Measurements from ENCODE around the gene VWA5B1.

Gene VWA5B1

DNA sequence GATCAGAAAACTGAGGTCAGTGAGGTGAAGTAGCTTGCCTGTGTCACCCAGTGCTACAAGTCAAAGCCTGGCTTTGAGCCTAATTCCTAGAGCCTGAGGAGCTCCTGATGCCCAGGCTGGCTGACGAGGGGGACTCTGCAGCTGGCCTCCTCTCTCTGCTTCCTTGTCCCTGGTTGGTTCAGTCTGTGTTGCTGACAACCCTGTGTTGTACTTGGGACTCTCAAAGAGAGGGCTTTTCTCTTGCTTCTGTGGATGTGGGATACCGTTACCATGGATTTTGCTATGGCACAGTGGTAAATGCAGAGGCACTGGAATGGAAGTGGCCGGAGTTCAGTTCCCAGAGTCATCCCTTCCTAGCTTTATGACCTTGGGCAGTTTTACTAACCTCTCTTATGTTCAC lies 8.0 kb downstream of the VWA5B1 start:
- H2BK5ac ChIP-seq (ENCODE audit: low read length) = no peak overlapping the region
- H2BK15ac ChIP-seq (replicated peaks; ENCODE audit: low read depth) = no peak overlapping the region
- H3K56ac ChIP-seq (ENCODE audit: low read length) = no peak overlapping the region
- no peak overlapping the region for H3K23ac ChIP-seq (ENCODE audit: low read length)
- H3K79me1 ChIP-seq (ENCODE audit: low read length) = no peaks in the 10 kb centered on the region
- H3K4ac ChIP-seq (ENCODE audit: low read depth, low read length) = no peak overlapping the region
- H2AK5ac ChIP-seq (ENCODE audit: low read length) = no peak overlapping the region
- no peak overlapping the region for H4K5ac ChIP-seq (ENCODE audit: low read length)
- DNase-seq = no peak
- no peaks in the 10 kb centered on the region for H3K4me1 ChIP-seq (ENCODE audit: control insufficient read depth, low read depth, low read length)
- H3K9ac ChIP-seq (ENCODE audit: low read length) = no peak overlapping the region
- no peak overlapping the region for H3K4me2 ChIP-seq (ENCODE audit: low read length)
- no peak overlapping the region for H4K8ac ChIP-seq (ENCODE audit: low read depth, low read length)
- no peak overlapping the region for H3K4me3 ChIP-seq (ENCODE audit: low read length)
- no peaks in the 10 kb centered on the region for H3K36me3 ChIP-seq (ENCODE audit: control insufficient read depth, insufficient read depth, low read length)
- H2BK120ac ChIP-seq (ENCODE audit: low read depth, low read length) = no peak overlapping the region
- H3K18ac ChIP-seq (ENCODE audit: low read length) = no peak overlapping the region
- no peaks in the 10 kb centered on the region for H3K79me2 ChIP-seq (ENCODE audit: control insufficient read depth, insufficient read depth, low read length)
- no CpG with 5 or more reads among the region's 3 CpGs for WGBS (ENCODE audit: extremely low coverage, insufficient coverage, low lambda C conversion rate)
- H3K27ac ChIP-seq (ENCODE audit: low read depth, low read length) = no peak overlapping the region
- no peaks in the 10 kb centered on the region for H3K27me3 ChIP-seq (ENCODE audit: insufficient read depth, low read length, poor library complexity)

DNA sequence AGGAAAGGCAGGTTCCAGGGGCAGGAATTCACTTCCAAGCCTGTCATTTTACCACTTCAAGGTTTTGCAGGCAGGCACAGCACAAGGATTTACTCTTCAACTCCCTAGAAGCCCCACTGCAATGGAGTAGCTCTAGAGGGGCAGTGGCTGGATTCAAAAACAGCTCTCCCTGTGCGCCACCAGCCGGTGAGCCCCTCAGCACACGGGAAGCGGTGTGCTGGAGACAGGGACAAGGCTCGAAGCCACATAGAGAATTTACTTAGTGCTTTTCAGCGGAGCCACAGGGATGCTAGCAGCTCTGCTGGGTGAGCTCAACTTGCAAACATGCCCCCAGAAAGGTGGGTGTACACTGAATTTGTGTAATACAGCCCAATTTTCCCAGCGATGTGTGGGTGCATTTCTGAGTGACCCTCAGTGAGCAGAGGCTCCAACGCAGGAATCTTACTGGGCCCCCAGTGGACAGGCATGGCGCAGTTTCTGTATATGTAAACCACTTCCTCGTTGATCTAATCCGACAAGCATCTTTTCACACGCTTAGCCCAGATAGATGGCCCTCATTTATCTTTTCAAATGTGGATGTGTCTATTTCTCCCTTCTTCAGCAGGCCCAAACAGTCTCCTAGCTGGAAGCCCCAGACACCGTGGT lies 10.9 kb downstream of the VWA5B1 start:
- WGBS (ENCODE audit: extremely low coverage, insufficient coverage, low lambda C conversion rate) = no CpG with 5 or more reads among the region's 13 CpGs
- H3K27me3 ChIP-seq (ENCODE audit: insufficient read depth, low read length, poor library complexity) = no peaks in the 10 kb centered on the region
- no peak overlapping the region for H2BK5ac ChIP-seq (ENCODE audit: low read length)
- H3K4me3 ChIP-seq (ENCODE audit: low read length) = no peak overlapping the region
- H3K4me1 ChIP-seq (ENCODE audit: control insufficient read depth, low read depth, low read length) = no peaks in the 10 kb centered on the region
- no peak overlapping the region for H4K8ac ChIP-seq (ENCODE audit: low read depth, low read length)
- H3K23ac ChIP-seq (ENCODE audit: low read length) = no peak overlapping the region
- no peak overlapping the region for H4K5ac ChIP-seq (ENCODE audit: low read length)
- H2AK5ac ChIP-seq (ENCODE audit: low read length) = no peak overlapping the region
- H2BK15ac ChIP-seq (replicated peaks; ENCODE audit: low read depth) = no peak overlapping the region
- H3K4ac ChIP-seq (ENCODE audit: low read depth, low read length) = no peak overlapping the region
- no peak overlapping the region for H3K27ac ChIP-seq (ENCODE audit: low read depth, low read length)
- H3K79me1 ChIP-seq (ENCODE audit: low read length) = no peaks in the 10 kb centered on the region
- no peak overlapping the region for H3K56ac ChIP-seq (ENCODE audit: low read length)
- H3K9ac ChIP-seq (ENCODE audit: low read length) = no peak overlapping the region
- no peak overlapping the region for H3K4me2 ChIP-seq (ENCODE audit: low read length)
- H3K36me3 ChIP-seq (ENCODE audit: control insufficient read depth, insufficient read depth, low read length) = no peaks in the 10 kb centered on the region
- H2BK120ac ChIP-seq (ENCODE audit: low read depth, low read length) = no peak overlapping the region
- no peak overlapping the region for H3K18ac ChIP-seq (ENCODE audit: low read length)
- no peaks in the 10 kb centered on the region for H3K79me2 ChIP-seq (ENCODE audit: control insufficient read depth, insufficient read depth, low read length)
- DNase-seq = no peak

DNA sequence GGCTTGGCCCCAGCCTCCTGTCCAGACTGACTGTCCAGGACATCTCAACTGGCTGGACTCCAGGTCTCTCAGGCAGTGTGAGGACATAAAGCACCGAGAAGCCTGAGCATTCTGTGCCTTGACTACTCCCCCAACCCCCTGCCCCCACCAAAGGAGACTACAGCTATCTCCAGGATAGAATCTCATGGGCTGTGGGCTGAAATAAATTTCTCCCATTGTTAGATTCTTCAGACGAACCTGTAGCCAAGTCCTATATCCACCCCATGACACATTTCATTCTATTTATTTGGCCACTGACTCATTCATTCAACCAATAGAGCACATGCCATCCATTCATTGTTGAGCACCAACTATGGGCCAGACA lies 11.4 kb downstream of the VWA5B1 start:
- H3K23ac ChIP-seq (ENCODE audit: low read length) = no peak overlapping the region
- H3K27ac ChIP-seq (ENCODE audit: low read depth, low read length) = no peak overlapping the region
- H3K9ac ChIP-seq (ENCODE audit: low read length) = no peak overlapping the region
- no peak overlapping the region for H2BK5ac ChIP-seq (ENCODE audit: low read length)
- no peak overlapping the region for H4K5ac ChIP-seq (ENCODE audit: low read length)
- no peak overlapping the region for H3K4ac ChIP-seq (ENCODE audit: low read depth, low read length)
- no peak overlapping the region for H3K4me3 ChIP-seq (ENCODE audit: low read length)
- H3K56ac ChIP-seq (ENCODE audit: low read length) = no peak overlapping the region
- no peaks in the 10 kb centered on the region for H3K36me3 ChIP-seq (ENCODE audit: control insufficient read depth, insufficient read depth, low read length)
- DNase-seq = no peak
- no peak overlapping the region for H2AK5ac ChIP-seq (ENCODE audit: low read length)
- H2BK120ac ChIP-seq (ENCODE audit: low read depth, low read length) = no peak overlapping the region
- no peaks in the 10 kb centered on the region for H3K27me3 ChIP-seq (ENCODE audit: insufficient read depth, low read length, poor library complexity)
- no peak overlapping the region for H2BK15ac ChIP-seq (replicated peaks; ENCODE audit: low read depth)
- H3K18ac ChIP-seq (ENCODE audit: low read length) = no peak overlapping the region
- no peaks in the 10 kb centered on the region for H3K79me1 ChIP-seq (ENCODE audit: low read length)
- H3K79me2 ChIP-seq (ENCODE audit: control insufficient read depth, insufficient read depth, low read length) = no peaks in the 10 kb centered on the region
- no peak overlapping the region for H4K8ac ChIP-seq (ENCODE audit: low read depth, low read length)
- no peaks in the 10 kb centered on the region for H3K4me1 ChIP-seq (ENCODE audit: control insufficient read depth, low read depth, low read length)
- WGBS (ENCODE audit: extremely low coverage, insufficient coverage, low lambda C conversion rate) = no CpG with 5 or more reads among the region's 2 CpGs
- H3K4me2 ChIP-seq (ENCODE audit: low read length) = no peak overlapping the region

DNA sequence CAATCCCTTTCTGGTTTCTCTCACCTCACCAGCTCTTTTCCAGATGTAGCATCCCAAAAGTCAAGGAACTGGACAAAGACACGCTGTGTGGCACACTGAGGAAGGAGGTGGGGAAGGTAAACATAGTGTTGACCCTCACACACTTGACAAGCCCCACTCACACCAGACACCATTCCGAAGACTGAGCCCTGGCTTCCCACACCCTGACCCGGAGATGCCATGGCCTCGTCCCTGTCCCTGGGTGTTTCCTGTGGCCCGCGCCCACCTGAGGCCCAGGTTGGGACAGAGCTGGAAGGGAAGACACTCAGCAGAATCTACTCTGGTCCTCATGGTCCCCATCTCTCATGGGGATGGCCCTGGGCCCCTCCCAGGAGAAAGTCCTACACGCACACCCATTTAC lies 16.4 kb downstream of the VWA5B1 start:
- H3K36me3 ChIP-seq (ENCODE audit: control insufficient read depth, insufficient read depth, low read length) = no peaks in the 10 kb centered on the region
- no CpG with 5 or more reads among the region's 7 CpGs for WGBS (ENCODE audit: extremely low coverage, insufficient coverage, low lambda C conversion rate)
- no peaks in the 10 kb centered on the region for H3K4me1 ChIP-seq (ENCODE audit: control insufficient read depth, low read depth, low read length)
- H3K18ac ChIP-seq (ENCODE audit: low read length) = no peak overlapping the region
- no peak overlapping the region for H2BK15ac ChIP-seq (replicated peaks; ENCODE audit: low read depth)
- H3K4ac ChIP-seq (ENCODE audit: low read depth, low read length) = no peak overlapping the region
- no peak overlapping the region for H2AK5ac ChIP-seq (ENCODE audit: low read length)
- no peak overlapping the region for H3K23ac ChIP-seq (ENCODE audit: low read length)
- H4K8ac ChIP-seq (ENCODE audit: low read depth, low read length) = no peak overlapping the region
- no peak for DNase-seq
- no peak overlapping the region for H3K9ac ChIP-seq (ENCODE audit: low read length)
- no peak overlapping the region for H3K4me2 ChIP-seq (ENCODE audit: low read length)
- H3K27me3 ChIP-seq (ENCODE audit: insufficient read depth, low read length, poor library complexity) = no peaks in the 10 kb centered on the region
- H3K4me3 ChIP-seq (ENCODE audit: low read length) = no peak overlapping the region
- H3K79me1 ChIP-seq (ENCODE audit: low read length) = no peaks in the 10 kb centered on the region
- H3K79me2 ChIP-seq (ENCODE audit: control insufficient read depth, insufficient read depth, low read length) = no peaks in the 10 kb centered on the region
- H2BK120ac ChIP-seq (ENCODE audit: low read depth, low read length) = no peak overlapping the region
- no peak overlapping the region for H3K56ac ChIP-seq (ENCODE audit: low read length)
- no peak overlapping the region for H4K5ac ChIP-seq (ENCODE audit: low read length)
- no peak overlapping the region for H2BK5ac ChIP-seq (ENCODE audit: low read length)
- no peak overlapping the region for H3K27ac ChIP-seq (ENCODE audit: low read depth, low read length)

DNA sequence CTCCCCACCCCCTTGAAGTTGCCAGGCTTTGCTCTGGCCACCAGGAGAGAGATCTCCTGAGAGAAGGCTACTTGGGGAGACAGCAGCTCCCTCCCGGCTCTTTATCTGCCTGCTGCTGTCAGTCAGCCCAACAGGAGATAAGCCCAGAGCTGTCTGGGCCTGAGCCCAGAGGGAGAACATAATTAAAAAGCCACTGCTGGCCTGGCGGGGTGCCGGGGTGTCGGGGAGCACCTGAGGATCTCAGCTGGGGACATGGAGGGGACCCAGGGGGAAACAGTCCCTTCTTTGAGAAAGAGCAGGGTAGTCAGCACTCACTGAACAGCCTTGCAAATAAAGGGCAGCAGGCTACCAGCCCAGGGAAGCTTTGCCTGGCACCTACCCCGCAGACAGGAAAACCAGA lies 17.9 kb downstream of the VWA5B1 start:
- Histone ChIP-seq H2AK5ac (ENCODE audit: low read length) (no peak overlapping the region), H3K23ac (ENCODE audit: low read length) (no peak overlapping the region), H3K56ac (ENCODE audit: low read length) (no peak overlapping the region), H2BK15ac (replicated peaks; ENCODE audit: low read depth) (no peak overlapping the region), H3K79me2 (ENCODE audit: control insufficient read depth, insufficient read depth, low read length) (no peaks in the 10 kb centered on the region), H3K18ac (ENCODE audit: low read length) (no peak overlapping the region), H3K4me1 (ENCODE audit: control insufficient read depth, low read depth, low read length) (no peaks in the 10 kb centered on the region), H3K27me3 (ENCODE audit: insufficient read depth, low read length, poor library complexity) (no peaks in the 10 kb centered on the region), H3K9ac (ENCODE audit: low read length) (no peak overlapping the region), H3K27ac (ENCODE audit: low read depth, low read length) (no peak overlapping the region), H2BK5ac (ENCODE audit: low read length) (no peak overlapping the region), H3K4me3 (ENCODE audit: low read length) (no peak overlapping the region), H2BK120ac (ENCODE audit: low read depth, low read length) (no peak overlapping the region), H3K36me3 (ENCODE audit: control insufficient read depth, insufficient read depth, low read length) (no peaks in the 10 kb centered on the region), H4K5ac (ENCODE audit: low read length) (no peak overlapping the region), H3K4ac (ENCODE audit: low read depth, low read length) (no peak overlapping the region), H4K8ac (ENCODE audit: low read depth, low read length) (no peak overlapping the region), H3K4me2 (ENCODE audit: low read length) (no peak overlapping the region), H3K79me1 (ENCODE audit: low read length) (no peaks in the 10 kb centered on the region)
- DNase-seq = peak; percentile 21
- WGBS (ENCODE audit: extremely low coverage, insufficient coverage, low lambda C conversion rate) = no CpG with 5 or more reads among the region's 5 CpGs

DNA sequence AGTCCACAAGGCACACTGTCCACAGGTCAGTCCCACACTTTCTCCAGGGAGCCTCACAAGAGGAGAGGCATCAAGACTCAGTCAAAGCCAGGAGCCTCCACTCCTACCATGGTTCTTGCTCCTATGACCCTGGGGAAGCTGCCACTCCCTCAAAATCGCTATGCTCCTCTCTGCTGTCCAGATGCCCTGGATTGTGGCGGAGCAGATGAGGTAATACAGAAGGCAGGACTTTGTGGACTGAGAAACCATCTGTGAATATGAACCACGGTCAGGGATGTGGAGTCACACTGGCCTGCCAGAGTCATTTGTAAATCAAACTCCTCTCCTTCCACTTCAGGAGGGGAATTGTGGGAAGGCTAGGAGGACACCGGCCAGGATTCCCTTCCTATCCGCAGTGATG lies 20.6 kb downstream of the VWA5B1 start:
- H3K79me1 ChIP-seq (ENCODE audit: low read length) = no peaks in the 10 kb centered on the region
- no peak overlapping the region for H3K18ac ChIP-seq (ENCODE audit: low read length)
- no peak overlapping the region for H3K4me3 ChIP-seq (ENCODE audit: low read length)
- no peak overlapping the region for H2BK15ac ChIP-seq (replicated peaks; ENCODE audit: low read depth)
- no peak overlapping the region for H2BK120ac ChIP-seq (ENCODE audit: low read depth, low read length)
- no peak overlapping the region for H3K9ac ChIP-seq (ENCODE audit: low read length)
- no CpG with 5 or more reads among the region's 5 CpGs for WGBS (ENCODE audit: extremely low coverage, insufficient coverage, low lambda C conversion rate)
- H4K8ac ChIP-seq (ENCODE audit: low read depth, low read length) = no peak overlapping the region
- no peaks in the 10 kb centered on the region for H3K27me3 ChIP-seq (ENCODE audit: insufficient read depth, low read length, poor library complexity)
- H3K79me2 ChIP-seq (ENCODE audit: control insufficient read depth, insufficient read depth, low read length) = no peaks in the 10 kb centered on the region
- no peak overlapping the region for H4K5ac ChIP-seq (ENCODE audit: low read length)
- no peak for DNase-seq
- no peak overlapping the region for H3K4me2 ChIP-seq (ENCODE audit: low read length)
- no peak overlapping the region for H3K23ac ChIP-seq (ENCODE audit: low read length)
- H2BK5ac ChIP-seq (ENCODE audit: low read length) = no peak overlapping the region
- H3K4me1 ChIP-seq (ENCODE audit: control insufficient read depth, low read depth, low read length) = no peaks in the 10 kb centered on the region
- no peak overlapping the region for H3K56ac ChIP-seq (ENCODE audit: low read length)
- H3K4ac ChIP-seq (ENCODE audit: low read depth, low read length) = no peak overlapping the region
- no peak overlapping the region for H2AK5ac ChIP-seq (ENCODE audit: low read length)
- H3K27ac ChIP-seq (ENCODE audit: low read depth, low read length) = no peak overlapping the region
- H3K36me3 ChIP-seq (ENCODE audit: control insufficient read depth, insufficient read depth, low read length) = no peaks in the 10 kb centered on the region
